Bronchial epithelial cell (primary cell): ENCODE data around the gene TRAPPC4. TPM values are rescaled to one million over a fixed set of nuclear protein-coding genes. Genes with fewer than 3 reads are reported as not detected.
"Not testable (repeated sequence)": the region's sequence is repeated elsewhere in the genome, so short reads cannot be mapped to it uniquely, and the experiment has no call there.

Experiments
- DNase-seq: peaks from one replicate; pipeline ENCODE4 v3.0.0-alpha.2; 2010; ENCODE audit warnings: low read depth
- FAIRE-seq: peaks from 2 replicates; lab custom pipeline; 2011; peaks lifted over from hg19 to GRCh38; lab: Jason Lieb, UNC
- H3K27me3 ChIP-seq: 2 replicates; pipeline ENCODE4 v1.5.1; 2011; ENCODE audit warnings: low read length; ENCODE audit not compliant: control insufficient read depth, insufficient read depth
- H3K36me3 ChIP-seq: 2 replicates; pipeline ENCODE4 v1.5.1; 2011; ENCODE audit warnings: low read length; ENCODE audit not compliant: control insufficient read depth, insufficient read depth
- H3K4me3 ChIP-seq: 2 replicates; pipeline ENCODE4 v1.5.1; 2011; ENCODE audit warnings: mild to moderate bottlenecking, low read depth, low read length, control low read depth
- CTCF ChIP-seq: IDR thresholded peaks from 2 replicates; pipeline ENCODE4 v1.5.1; 2011; ENCODE audit warnings: mild to moderate bottlenecking, moderate library complexity, low read length, control low read depth, inconsistent platforms; ENCODE audit not compliant: insufficient read depth, severe bottlenecking
- total RNA-seq: library from RNA; depleted of rRNA; stranded (reverse); fragments of >200 nt; gene quantifications from 2 replicates; pipeline ENCODE4 v1.2.1, GENCODE V29; 2014

The TRAPPC4 gene
- total RNA-seq, 1 donor from 2014 or later = 115 TPM

DNA sequence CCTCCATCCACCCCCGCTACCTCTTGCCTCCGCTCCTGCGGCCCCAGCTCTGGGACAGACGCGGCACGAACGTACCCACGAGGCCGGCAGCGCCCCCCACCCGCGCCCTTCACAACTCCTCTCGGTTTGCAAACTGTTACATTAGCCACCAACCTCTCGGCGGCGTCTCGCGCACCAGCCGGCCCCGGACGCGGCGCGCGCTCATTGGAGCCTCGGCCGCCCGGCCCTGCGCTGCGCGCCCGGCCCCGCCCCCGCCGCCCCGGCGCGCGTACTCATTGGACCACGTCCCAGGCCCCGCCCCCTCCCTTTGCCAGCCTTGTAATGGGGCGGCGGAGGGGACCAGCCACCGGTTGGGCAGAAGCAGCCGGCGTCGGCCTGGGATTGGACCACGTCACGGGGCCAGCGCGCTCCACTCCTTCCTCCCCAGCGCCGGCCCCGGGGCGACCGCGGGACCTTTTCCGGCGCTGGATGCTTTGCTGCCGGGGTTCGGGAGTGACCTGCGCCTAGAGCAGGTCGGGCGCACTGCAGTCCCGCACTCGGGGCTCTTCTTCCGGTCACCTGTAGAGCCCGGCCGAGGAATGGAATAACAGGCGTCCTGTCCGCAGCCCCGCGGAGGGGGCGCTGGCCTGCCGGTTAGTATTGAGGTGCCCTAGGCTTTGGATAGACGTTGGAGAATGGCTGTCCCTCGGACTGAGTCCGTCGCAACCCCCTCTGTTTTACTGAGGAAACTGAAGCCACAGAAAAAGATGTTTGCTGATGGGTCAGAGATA is 38.6 kb downstream of the TRAPPC4 start, which contains the start of gene HYOU1:
TSS of gene HYOU1 (minus strand) at position 206 of the 770 bp plus-strand sequence. CDS start 1,045 bp downstream, outside the sequence.
- TF ChIP-seq CTCF = peak; percentile 29
- peaks cover 29% of the 10 kb centered on the region for H3K36me3 ChIP-seq
- no peak for FAIRE-seq
- H3K27me3 ChIP-seq = no peaks in the 10 kb centered on the region
- peak within 1 kb of the TSS; percentile 87 for H3K4me3 ChIP-seq
- peak; percentile 83 for DNase-seq

DNA sequence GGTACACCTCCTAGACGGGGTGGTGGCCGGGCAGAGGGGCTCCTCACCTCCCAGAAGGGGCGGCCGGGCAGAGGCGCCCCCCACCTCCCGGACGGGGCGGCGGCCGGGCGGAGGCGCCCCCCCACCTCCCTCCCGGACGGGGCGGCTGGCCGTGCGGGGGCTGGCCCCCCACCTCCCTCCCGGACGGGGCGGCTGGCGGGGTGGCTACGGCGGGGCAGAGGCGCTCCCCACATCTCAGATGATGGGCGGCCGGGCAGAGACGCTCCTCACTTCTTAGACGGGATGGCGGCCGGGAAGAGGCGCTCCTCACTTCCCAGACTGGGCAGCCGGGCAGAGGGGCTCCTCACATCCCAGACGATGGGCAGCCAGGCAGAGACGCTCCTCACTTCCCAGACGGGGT is 40.6 kb downstream of the TRAPPC4 start:
- peaks cover 17% of the 10 kb centered on the region for H3K36me3 ChIP-seq
- not testable (repeated sequence) for DNase-seq, H3K27me3 ChIP-seq, H3K4me3 ChIP-seq, FAIRE-seq

GRCh38 chr11:119061256-119061655 is 42.7 kb downstream of the TRAPPC4 start:
- FAIRE-seq (no peak), DNase-seq (no peak)
- Histone ChIP-seq H3K27me3 (no peaks in the 10 kb centered on the region), H3K36me3 (peaks cover 1% of the 10 kb centered on the region), H3K4me3 (no peak overlapping the region)
- no peak for TF ChIP-seq CTCF

DNA sequence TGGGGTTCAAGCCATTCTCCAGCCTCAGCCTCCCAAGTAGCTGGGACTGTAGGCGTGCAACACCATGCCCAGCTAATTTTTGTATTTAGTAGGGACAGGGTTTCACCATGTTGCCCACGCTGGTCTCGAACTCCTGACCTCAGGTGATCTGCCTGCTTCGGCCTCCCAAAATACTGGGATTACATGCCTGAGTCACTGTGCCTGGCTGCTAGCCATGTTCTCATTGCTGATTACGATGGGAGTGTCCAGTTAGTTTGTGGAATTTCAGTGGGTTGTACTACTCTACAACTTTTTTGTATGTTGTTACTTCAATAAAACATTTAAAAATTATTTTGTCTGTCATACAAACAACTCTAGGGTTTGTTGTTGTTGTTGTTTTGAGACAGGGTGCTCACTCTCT is 44.2 kb downstream of the TRAPPC4 start:
- FAIRE-seq (no peak), DNase-seq (peak; percentile 45)
- Histone ChIP-seq H3K4me3 (no peak overlapping the region), H3K36me3 (peaks cover 1% of the 10 kb centered on the region), H3K27me3 (no peaks in the 10 kb centered on the region)
- no peak for TF ChIP-seq CTCF

DNA sequence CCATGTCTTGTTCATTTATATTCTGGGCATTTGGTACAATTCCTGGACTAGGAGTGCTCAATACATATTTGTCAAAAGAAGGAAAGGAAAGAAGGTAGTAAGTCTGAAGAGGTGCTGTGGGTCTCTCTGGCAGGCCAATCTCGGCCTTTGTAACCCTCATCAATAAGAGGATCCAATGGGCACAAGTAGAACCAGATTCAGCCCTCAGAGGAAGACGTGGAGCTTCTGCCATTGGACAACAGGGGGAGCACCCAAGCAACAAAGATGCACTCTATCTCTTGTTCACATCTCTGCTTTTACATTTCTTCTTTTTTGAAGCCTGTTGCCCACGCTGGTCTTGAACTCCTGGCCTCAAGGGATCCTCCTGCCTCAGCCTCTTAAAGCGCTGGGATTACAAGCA is 46.8 kb downstream of the TRAPPC4 start:
- peak; percentile 30 for DNase-seq
- peaks cover 4% of the 10 kb centered on the region for H3K36me3 ChIP-seq
- H3K27me3 ChIP-seq = no peaks in the 10 kb centered on the region
- no peak overlapping the region for H3K4me3 ChIP-seq
- FAIRE-seq = no peak
- TF ChIP-seq CTCF = peak; percentile 74

- Histone ChIP-seq H3K27me3 (no peaks in the 10 kb centered on the region), H3K36me3 (peaks cover 11% of the 10 kb centered on the region), H3K4me3 (peak within 1 kb of the TSS; percentile 95)
- TF ChIP-seq CTCF = no peak
- DNase-seq (peak; percentile 92), FAIRE-seq (no peak)
Observed at GRCh38 chr11:119067371-119068222, 49.0 kb downstream of the TRAPPC4 start, which contains the start of gene VPS11. VPS11 (plus strand) TSS chr11:119067818; CDS start chr11:119067824, 6 bp downstream.
